Spleen (tissue), 7 donors: ENCODE data around the gene SORCS1.

Source experiments
- POLR2A ChIP-seq, 3 donors: fragments of 450-650 bp; IDR thresholded peaks; one replicate each; pipeline ENCODE4 v1.5.1; 2017; ENCODE audit warnings: antibody characterized with exemption in 3 of 3, mild to moderate bottlenecking in 1 of 3
- POLR2AphosphoS5 ChIP-seq, 3 donors: sonication (generic); formaldehyde crosslinking; IDR thresholded peaks; one replicate each; pipeline ENCODE4 v1.5.1; 2017; ENCODE audit warnings: antibody characterized with exemption in 3 of 3
- TF ChIP-seq, protein P1 (sequence below), 11 experiments: fragments of 200-600 bp in 7 of 11; fragments of 450-650 bp in 4 of 11; sonication (generic) in 4 of 11; IDR thresholded peaks in 8 of 11; conservative IDR thresholded peaks in 3 of 11; 1 replicate in 7 of 11; 2 replicates in 4 of 11; pipeline versions ENCODE4 v1.4.0 to v1.8.0; 2016 to 2021; ENCODE audit warnings: antibody characterized with exemption in 11 of 11, inconsistent platforms in 4 of 11, mild to moderate bottlenecking in 1 of 11
- donor health status: DM: no; HTN: no; CAD: no; lungs with moderate emphysema.
- donor health status: DM: no; HTN: no; CAD: no.
- donor health status: DM: no; HTN: no; CAD: no.

DNA sequence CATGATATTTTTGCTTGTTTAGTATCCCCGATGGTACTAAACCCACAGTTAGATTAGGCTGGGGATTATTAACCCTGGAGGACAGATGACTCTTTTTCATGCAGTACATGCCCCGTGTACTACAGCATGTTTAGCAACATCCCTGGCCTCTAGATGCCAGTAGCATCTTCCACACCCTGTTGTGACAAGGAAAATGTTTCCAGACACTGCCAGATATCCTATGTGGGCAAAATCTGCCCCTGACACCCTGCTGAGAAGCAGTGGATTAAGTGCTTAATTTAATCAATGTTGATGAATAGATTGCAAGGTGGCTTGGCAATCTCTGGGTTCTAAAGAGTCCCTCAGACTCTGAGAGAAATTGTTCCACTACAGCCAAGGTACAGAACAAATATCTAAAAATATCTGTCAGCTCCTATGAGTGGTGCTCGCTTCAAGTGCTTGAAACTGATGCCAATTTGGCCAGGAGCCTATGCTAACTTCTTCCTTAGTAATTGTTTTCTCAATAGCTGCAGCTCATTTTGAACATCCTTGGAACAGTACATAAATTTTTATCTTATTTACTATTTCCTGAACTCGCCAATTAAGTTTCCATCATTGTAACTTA is 247.0 kb downstream of the SORCS1 start:
- TF ChIP-seq, protein P1, sequence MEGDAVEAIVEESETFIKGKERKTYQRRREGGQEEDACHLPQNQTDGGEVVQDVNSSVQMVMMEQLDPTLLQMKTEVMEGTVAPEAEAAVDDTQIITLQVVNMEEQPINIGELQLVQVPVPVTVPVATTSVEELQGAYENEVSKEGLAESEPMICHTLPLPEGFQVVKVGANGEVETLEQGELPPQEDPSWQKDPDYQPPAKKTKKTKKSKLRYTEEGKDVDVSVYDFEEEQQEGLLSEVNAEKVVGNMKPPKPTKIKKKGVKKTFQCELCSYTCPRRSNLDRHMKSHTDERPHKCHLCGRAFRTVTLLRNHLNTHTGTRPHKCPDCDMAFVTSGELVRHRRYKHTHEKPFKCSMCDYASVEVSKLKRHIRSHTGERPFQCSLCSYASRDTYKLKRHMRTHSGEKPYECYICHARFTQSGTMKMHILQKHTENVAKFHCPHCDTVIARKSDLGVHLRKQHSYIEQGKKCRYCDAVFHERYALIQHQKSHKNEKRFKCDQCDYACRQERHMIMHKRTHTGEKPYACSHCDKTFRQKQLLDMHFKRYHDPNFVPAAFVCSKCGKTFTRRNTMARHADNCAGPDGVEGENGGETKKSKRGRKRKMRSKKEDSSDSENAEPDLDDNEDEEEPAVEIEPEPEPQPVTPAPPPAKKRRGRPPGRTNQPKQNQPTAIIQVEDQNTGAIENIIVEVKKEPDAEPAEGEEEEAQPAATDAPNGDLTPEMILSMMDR (IDR thresholded peaks at IDR 0.05 in 8 of 11, conservative IDR thresholded peaks at IDR 0.05 in 3 of 11), result no peak
- TF ChIP-seq POLR2A (IDR thresholded peaks at IDR 0.05), result no peak
- no peak for TF ChIP-seq POLR2AphosphoS5 (IDR thresholded peaks at IDR 0.05)
